Lung microvascular endothelial cell (primary cell): ENCODE data around the gene ZNF423. TPM values are rescaled to one million over a fixed set of nuclear protein-coding genes. Genes with fewer than 3 reads are reported as not detected.

Experiments
- DNase-seq, 2 donors: peaks; one replicate each; pipeline versions ENCODE4 v3.0.0 to v3.0.0-alpha.2; 2010; ENCODE audit warnings: low read depth in 2 of 2
- total RNA-seq: library from RNA; depleted of rRNA; stranded (reverse); fragments of >200 nt; gene quantifications from 2 replicates; pipeline ENCODE4 v1.2.1, GENCODE V29; 2014

ZNF423 gene
- total RNA-seq, 1 donor from 2014 or later: 6.5 TPM

GRCh38 chr16:49603956-49604355, 252.0 kb downstream of the ZNF423 start:
- DNase-seq: no peak

GRCh38 chr16:49602976-49603310, 253.0 kb downstream of the ZNF423 start:
- no peak for DNase-seq

DNA sequence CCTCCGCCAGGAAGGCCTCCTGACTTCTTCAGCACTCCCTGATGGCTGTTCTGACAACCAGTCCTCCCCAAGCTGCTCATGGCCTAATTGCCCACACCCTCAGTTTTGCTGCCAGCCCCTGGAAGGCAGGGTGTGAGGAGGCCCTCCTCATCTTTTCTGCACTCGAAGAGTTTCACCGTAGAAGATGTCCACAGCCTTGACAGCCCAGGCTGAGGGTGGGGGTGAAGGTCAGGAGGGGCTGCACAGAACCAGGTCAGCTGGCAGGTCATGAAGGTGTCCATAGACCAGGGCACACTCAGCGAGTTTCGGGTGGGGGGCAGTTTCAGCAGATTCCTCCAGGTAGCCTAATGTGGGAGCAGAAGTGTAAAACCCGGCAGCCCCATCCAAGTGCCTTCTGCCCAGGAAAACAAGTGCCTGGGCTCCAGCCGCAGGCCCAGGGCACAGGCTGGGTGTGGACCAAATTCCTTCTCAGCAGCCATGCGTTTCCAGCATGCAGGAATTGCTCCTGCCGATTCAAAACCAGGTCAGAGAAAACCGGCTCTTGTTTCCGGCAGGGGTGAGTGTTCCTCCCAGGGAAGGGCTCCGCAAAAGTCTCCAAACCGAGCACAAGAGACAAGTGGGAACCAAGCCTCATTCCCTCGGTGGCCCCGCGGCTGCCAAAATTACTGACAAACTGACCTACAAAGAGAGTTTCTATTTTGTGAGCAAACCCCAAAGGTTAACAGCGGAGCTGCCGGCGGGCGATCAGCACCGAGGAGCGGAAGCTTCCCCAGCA, 253.5 kb downstream of the ZNF423 start:
- no peak for DNase-seq

DNA sequence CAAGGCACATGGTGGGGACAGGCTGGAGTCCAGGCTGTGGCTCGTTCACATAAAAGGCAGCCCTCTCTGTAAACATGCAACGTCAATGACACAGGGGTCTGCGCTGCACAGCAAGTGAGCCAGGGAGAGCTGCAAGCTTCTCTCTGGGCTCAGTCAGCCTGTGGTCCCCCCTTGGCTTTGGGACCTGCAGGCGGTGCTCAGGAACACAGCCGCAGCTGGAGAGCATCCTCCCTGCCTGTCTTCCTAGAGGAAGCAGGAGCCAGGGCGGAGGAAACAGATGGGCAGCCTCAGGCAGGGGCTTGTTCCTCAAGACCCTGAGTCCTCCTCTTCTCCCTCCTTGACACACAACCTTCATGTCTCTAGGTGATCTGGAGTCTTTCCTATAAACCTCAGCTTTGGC, 254.3 kb downstream of the ZNF423 start:
- DNase-seq: no peak

GRCh38 chr16:49600976-49601375, 254.9 kb downstream of the ZNF423 start:
- no peak for DNase-seq

DNA sequence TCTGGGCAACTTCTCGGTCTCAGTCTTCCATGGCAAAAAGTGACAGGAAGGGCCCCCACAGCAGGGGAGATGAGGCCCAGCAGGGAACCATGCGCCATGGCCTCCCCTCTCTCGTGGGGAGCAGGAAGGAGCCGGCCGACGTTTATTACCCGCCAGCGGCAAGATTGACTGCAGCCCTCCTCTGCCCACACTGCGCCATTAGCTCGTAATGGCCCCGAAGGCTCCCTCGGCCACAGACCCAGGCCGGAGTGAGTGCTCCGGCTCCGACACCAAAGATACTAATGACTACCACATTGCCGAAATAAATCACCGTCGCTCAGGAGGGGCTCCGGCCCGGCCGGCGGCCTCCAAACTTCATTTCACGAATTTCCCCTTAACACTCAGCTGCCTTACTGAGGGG, 255.4 kb downstream of the ZNF423 start:
- DNase-seq: no peak

DNA sequence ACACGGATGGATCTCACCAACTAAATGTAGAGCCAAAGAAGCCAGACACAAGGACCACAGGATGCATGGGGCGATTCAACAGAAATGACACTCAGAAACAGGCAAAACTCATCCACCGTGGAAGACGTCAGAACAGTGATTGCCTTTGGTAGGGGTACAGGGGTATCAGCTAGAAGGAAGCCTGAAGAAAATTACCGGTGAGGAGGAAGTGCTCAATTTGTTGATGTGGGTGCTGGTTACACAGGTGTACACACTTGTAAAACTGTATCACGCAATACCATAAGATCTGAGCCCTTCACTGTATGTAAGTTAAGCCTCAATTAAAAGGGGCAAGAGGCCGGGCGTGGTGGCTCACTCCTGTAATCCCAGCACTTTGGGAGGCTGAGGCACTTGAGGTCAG, 256.2 kb downstream of the ZNF423 start:
- no peak for DNase-seq

DNA sequence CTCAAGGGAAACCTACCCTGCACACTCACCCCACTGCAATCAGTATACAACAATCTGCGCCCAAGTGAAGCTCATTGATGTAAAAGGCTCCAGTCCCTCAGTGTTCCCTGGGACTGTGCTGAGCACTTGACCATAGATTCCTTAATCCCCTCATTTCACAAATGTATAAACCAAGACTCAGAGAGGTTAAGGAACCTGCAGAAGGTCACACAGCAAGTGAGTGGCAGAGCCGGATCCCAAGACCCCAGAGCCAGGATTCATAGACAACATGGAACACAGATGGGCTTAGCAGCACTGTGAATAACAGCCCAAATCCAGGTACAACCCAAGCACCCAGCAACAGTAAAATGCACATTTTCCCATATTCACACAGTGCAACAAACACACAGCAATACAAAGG, 256.6 kb downstream of the ZNF423 start:
- DNase-seq: no peak

DNA sequence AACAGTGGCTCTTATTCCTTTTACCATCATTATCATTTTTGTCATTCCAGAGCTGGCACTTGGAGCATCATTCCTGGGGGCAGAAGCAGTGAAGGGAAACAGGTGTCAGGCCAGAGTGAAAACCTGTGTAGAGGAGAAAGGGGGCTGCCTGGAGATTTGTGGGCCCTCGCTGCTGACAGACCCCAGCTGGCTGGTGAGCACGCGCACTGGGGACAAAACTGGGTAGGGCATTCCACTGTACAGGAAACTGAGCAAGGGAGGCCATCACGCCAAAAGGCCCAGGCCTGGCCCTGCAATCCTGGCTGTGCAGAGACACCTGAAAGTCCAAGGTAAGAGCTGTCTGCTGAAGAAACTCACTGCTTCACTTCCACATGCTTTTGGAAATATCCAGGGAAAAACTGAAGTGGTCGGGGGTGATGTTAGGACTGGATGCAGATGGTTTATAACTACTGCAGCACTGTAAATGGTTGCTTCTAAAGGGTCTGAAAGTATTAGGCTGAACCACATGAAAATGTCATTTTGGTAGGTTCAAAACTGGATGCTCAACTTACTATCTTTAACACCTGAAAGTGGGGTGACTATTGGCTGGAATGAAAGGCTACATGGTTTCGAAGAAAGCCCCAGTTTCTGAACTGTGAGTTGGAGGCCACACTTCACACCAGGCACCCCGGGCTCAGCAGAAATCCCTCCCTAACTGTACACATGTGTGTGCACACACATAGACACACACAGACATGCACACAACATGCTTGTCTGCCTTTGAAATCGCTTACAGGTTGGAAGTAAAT, 257.3 kb downstream of the ZNF423 start:
- DNase-seq: no peak

- no peak for DNase-seq
Measured at GRCh38 chr16:49597796-49598195, 258.1 kb downstream of the ZNF423 start.

- DNase-seq: no peak
Measured at GRCh38 chr16:49596648-49597291, 259.1 kb downstream of the ZNF423 start.

DNA sequence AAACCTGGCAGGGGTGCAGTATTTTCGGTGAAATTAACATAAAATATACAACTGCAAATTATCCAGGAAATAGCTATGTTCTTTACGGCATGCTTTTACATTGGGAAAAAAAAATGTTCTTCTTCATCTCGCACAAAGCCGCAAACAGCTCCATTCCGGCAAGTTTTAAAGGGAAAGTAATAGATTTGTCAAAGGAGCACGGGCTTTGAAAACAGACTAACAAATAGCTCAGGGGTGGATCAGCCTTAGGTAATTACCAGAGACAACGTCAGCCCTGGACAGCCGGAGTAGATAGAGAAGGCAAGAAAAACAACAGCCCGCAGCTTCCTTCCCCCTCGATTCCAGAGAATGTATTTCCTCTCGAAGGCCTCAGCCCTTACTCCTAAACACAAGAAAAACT, 259.8 kb downstream of the ZNF423 start:
- peak; percentile 15 to 25 for DNase-seq

DNA sequence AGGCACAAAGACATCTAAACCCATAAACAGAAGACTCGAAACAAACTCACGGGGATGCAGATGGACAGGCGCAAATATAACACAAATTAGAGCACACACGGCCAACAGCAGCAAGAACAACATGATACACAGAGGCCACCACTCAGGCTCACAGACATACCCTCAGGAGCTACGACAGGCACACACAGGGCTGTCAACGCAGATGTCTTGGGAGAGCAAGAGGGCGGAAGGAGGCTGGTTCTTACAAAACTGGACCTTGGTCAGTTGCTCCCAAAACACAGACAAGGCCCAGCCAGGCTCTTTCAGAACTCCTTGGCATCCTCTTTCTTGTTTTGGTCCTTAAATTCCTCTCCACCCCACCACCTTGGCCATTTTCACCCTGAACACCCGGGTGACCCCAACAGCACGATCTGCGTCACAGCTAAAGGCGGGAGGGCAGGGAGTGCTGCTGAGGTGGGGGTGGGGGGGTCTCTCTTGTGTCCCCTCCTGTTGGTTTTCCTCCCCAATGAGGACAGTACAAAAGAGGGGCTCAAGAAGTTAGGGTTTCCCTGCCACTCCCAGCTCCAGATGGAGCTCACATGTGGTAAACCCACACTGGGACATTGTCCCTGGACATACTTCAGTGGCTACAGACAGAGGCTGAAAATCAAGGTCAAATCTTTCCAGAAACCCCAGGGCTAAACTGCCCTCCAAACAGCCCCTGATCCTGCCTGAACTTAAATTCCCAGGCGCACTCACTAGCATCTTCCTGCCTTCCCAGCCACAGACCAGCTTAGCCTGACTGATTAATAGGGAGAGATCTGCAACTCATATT, 261.0 kb downstream of the ZNF423 start:
- DNase-seq: no peak

- no peak for DNase-seq
Measured at GRCh38 chr16:49594153-49594552, 261.8 kb downstream of the ZNF423 start.

GRCh38 chr16:49593424-49594040, 262.4 kb downstream of the ZNF423 start:
- DNase-seq: no peak

GRCh38 chr16:49592546-49593423, 263.1 kb downstream of the ZNF423 start:
- peak; percentile 32 to 47 for DNase-seq

GRCh38 chr16:49590166-49590871, 265.6 kb downstream of the ZNF423 start:
- DNase-seq: no peak

- DNase-seq: no peak
Measured at GRCh38 chr16:49589544-49590031, 266.3 kb downstream of the ZNF423 start.

- DNase-seq: no peak
Measured at GRCh38 chr16:49588729-49589384, 267.1 kb downstream of the ZNF423 start.
